GM13977 (cell line): Measurements from ENCODE around the gene EMD.

Source experiments
- DNase-seq: peaks from one replicate; pipeline ENCODE4 v3.0.0; 2012; ENCODE audit warnings: low spot score
- in situ Hi-C: fragments of 300-500 bp; cut with MboI; formaldehyde crosslinking; loops from one replicate; pipeline ENCODE4 v1.12.0; 2022; ENCODE audit warnings: low sequenced_read_pairs, low pct_unique_long_range_greater_than_20kb, mixed read lengths, inconsistent platforms; ENCODE audit not compliant: unreplicated experiment
- TF ChIP-seq, protein P1 (sequence below): IDR thresholded peaks from 2 replicates; pipeline ENCODE4 v1.5.1; 2012; ENCODE audit warnings: mild to moderate bottlenecking, control low read depth; ENCODE audit not compliant: insufficient read depth; ENCODE audit errors: extremely low read depth, missing control alignments

EMD gene

GRCh38 chrX:154403192-154403591 is 24.1 kb downstream of the EMD start:
- in situ Hi-C loops, result no loop called here
- no peak for DNase-seq
- TF ChIP-seq, protein P1, sequence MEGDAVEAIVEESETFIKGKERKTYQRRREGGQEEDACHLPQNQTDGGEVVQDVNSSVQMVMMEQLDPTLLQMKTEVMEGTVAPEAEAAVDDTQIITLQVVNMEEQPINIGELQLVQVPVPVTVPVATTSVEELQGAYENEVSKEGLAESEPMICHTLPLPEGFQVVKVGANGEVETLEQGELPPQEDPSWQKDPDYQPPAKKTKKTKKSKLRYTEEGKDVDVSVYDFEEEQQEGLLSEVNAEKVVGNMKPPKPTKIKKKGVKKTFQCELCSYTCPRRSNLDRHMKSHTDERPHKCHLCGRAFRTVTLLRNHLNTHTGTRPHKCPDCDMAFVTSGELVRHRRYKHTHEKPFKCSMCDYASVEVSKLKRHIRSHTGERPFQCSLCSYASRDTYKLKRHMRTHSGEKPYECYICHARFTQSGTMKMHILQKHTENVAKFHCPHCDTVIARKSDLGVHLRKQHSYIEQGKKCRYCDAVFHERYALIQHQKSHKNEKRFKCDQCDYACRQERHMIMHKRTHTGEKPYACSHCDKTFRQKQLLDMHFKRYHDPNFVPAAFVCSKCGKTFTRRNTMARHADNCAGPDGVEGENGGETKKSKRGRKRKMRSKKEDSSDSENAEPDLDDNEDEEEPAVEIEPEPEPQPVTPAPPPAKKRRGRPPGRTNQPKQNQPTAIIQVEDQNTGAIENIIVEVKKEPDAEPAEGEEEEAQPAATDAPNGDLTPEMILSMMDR, result no peak

DNA sequence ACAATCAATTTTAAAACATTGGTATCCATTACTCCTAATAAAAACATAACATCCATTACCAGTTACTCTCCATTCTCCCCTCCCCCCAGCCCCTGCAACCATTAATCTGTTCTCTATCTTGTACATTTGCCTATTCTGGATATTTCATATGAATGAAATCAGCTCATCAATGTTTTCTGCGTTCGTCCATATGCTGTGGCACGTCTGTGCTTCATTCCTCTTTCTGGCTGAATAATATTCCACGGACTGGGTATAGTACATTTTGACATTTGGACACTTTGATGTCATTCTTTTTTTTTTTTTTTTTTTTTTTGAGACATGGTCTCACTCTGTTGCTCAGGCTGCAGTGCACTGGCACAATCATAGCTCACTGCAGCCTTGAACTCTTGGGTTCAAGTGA is 24.8 kb downstream of the EMD start:
- DNase-seq, result no peak
- in situ Hi-C loops, result no loop called here
- TF ChIP-seq, protein P1, result no peak

GRCh38 chrX:154404625-154405192 is 25.6 kb downstream of the EMD start:
- TF ChIP-seq, protein P1, result no peak
- in situ Hi-C loops, result no loop called here
- no peak for DNase-seq

DNA sequence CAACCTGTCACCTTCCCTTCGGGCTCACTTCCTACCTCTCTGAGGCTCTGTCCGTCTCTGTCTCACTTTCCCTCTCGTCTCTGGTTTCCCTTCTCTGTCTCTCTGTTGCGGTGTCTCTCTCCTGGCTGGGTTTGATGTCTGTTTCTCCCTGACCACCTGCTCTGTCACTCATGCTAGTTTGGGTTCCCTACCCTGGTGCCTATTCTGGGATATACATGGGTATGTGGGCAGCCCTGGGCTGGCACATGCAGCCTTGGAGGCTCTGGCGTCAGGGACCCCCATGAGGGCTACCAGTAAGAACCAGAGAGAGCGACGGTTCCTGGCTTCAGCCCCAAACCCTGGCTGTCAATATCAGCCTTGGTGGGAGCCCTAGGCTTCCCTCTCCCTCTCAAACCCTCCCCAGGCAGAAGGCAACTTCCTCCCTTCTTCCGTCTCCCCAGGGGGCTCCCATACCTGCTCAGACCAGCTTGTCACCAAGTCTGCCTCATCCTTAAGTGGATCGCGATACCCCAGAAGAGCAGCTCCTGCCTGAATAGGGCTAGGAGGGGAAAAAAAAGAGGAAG is 29.6 kb downstream of the EMD start:
- in situ Hi-C loops, result no loop called here
- TF ChIP-seq, protein P1, result no peak
- no peak for DNase-seq

DNA sequence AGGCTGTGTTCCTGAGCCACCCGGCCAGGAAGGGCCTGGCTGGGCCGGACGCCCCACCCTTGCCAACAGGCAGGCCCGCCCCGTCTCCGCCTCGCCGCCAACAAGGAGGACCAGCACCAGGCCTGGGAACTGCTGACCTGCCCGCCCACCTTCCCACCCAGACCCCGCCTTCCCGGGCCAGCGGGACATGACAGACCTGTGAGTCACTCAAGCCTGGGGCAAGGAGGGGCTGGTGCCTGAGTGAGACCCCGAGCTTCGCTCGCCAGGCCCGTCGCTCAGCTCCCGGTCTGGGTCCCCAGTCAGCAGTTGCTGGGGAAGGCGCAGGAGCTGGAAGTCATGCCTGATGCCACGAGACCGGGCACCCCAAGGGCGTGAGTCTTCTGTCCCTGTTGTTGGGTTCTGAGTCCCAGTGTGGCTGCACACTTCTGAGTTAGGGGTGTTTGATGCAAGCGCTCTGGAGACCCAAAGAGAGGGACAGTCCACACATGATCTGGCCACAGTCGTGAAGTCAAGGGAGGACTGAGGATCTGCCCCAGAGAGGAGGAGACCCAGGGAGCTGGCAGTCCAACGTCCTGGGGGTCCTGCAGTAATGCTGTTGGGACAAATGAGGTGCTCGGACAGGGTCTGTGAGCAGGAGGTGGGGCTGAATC is 30.3 kb downstream of the EMD start, which contains the start of gene DNASE1L1:
Gene DNASE1L1 (minus strand): TSS at position 33 of the 650 bp plus-strand sequence. CDS start 3,686 bp downstream, outside the sequence.
- TF ChIP-seq, protein P1, result no peak
- peak; percentile 58 for DNase-seq
- in situ Hi-C loops, result no loop called here

DNA sequence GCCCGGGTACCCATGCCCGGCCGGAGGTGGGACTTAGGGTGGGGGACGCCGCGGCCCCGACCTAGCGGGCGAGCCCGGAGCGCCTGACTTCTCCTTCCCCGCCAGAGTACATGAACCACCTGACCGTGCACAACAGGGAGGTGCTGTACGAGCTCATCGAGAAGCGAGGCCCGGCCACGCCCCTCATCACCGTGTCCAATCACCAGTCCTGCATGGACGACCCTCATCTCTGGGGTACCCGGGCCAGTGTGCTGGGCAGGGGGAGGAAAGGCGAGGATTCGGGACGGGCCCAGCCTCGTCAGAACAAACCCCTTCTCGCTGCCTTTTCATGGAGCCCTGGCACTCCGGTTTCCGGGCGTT is 32.9 kb downstream of the EMD start:
- in situ Hi-C loops, result no loop called here
- DNase-seq, result peak; percentile 79
- TF ChIP-seq, protein P1, result no peak
